ENCODE measurements around the gene C1QTNF1.

Gene C1QTNF1

GRCh38 chr17:79086609-79087427 lies 62.8 kb downstream of the C1QTNF1 start:
- no peak for DNase-seq (ENCODE audit: extremely low spot score, insufficient read length, low read depth)
- no peak for FAIRE-seq

GRCh38 chr17:79087428-79088143 lies 63.6 kb downstream of the C1QTNF1 start:
- peak; percentile 38 for DNase-seq (ENCODE audit: extremely low spot score, insufficient read length, low read depth)

GRCh38 chr17:79088247-79088996 lies 64.5 kb downstream of the C1QTNF1 start:
- FAIRE-seq = no peak
- DNase-seq (ENCODE audit: extremely low spot score, insufficient read length, low read depth) = no peak

More at GRCh38 chr17:79087428-79088143, 63.6 kb downstream of the C1QTNF1 start:
- FAIRE-seq = peak; percentile 31

GRCh38 chr17:79088997-79089328 lies 65.0 kb downstream of the C1QTNF1 start:
- FAIRE-seq = no peak

GRCh38 chr17:79089720-79090442 lies 65.9 kb downstream of the C1QTNF1 start:
- DNase-seq (ENCODE audit: extremely low spot score, insufficient read length, low read depth) = no peak
- no peak for FAIRE-seq

More at GRCh38 chr17:79088997-79089328, 65.0 kb downstream of the C1QTNF1 start:
- no peak for DNase-seq (ENCODE audit: extremely low spot score, insufficient read length, low read depth)

- FAIRE-seq (no peak), DNase-seq (ENCODE audit: extremely low spot score, insufficient read length, low read depth) (no peak)
Measured at GRCh38 chr17:79090443-79091225, 66.7 kb downstream of the C1QTNF1 start.

GRCh38 chr17:79091226-79091670 lies 67.3 kb downstream of the C1QTNF1 start:
- DNase-seq (ENCODE audit: extremely low spot score, insufficient read length, low read depth) = no peak
- no peak for FAIRE-seq

GRCh38 chr17:79092567-79092966 lies 68.6 kb downstream of the C1QTNF1 start:
- no peak for FAIRE-seq
- no peak for DNase-seq (ENCODE audit: extremely low spot score, insufficient read length, low read depth)

- DNase-seq (ENCODE audit: extremely low spot score, insufficient read length, low read depth) (no peak), FAIRE-seq (no peak)
Measured at GRCh38 chr17:79093270-79093669, 69.3 kb downstream of the C1QTNF1 start.

GRCh38 chr17:79094261-79094660 lies 70.3 kb downstream of the C1QTNF1 start:
- no peak for FAIRE-seq
- DNase-seq (ENCODE audit: extremely low spot score, insufficient read length, low read depth) = no peak

- DNase-seq (ENCODE audit: extremely low spot score, insufficient read length, low read depth) (no peak), FAIRE-seq (no peak)
Measured at GRCh38 chr17:79095345-79096055, 71.5 kb downstream of the C1QTNF1 start.

- FAIRE-seq = no peak
- DNase-seq (ENCODE audit: extremely low spot score, insufficient read length, low read depth) = no peak
Measured at GRCh38 chr17:79096477-79096876, 72.5 kb downstream of the C1QTNF1 start.

- FAIRE-seq (no peak), DNase-seq (ENCODE audit: extremely low spot score, insufficient read length, low read depth) (no peak)
Measured at GRCh38 chr17:79097226-79098055, 73.5 kb downstream of the C1QTNF1 start.

- FAIRE-seq (no peak), DNase-seq (ENCODE audit: extremely low spot score, insufficient read length, low read depth) (no peak)
Measured at GRCh38 chr17:79098282-79098867, 74.4 kb downstream of the C1QTNF1 start.

Measured in GM18507 (cell line).